Epithelial cell of esophagus (primary cell): ENCODE data around the gene IL1R2.
"Not testable (repeated sequence)": the region's sequence is repeated elsewhere in the genome, so short reads cannot be mapped to it uniquely, and the experiment has no call there.

Source experiments
- DNase-seq: peaks from one replicate; pipeline ENCODE4 v3.0.0; 2010; ENCODE audit warnings: low read depth
- H3K4me3 ChIP-seq: 2 replicates; pipeline ENCODE4 v1.5.1; 2011; ENCODE audit warnings: mild to moderate bottlenecking, low read length, control low read depth
- CTCF ChIP-seq: IDR thresholded peaks from 2 replicates; pipeline ENCODE4 v1.5.1; 2011; ENCODE audit warnings: low read depth, mild to moderate bottlenecking, low read length, control low read depth, inconsistent platforms; ENCODE audit not compliant: insufficient read depth; ENCODE audit errors: missing control alignments

The IL1R2 gene

GRCh38 chr2:101998896-101999789, 7.4 kb downstream of the IL1R2 start:
- no peak overlapping the region for H3K4me3 ChIP-seq
- DNase-seq: peak; percentile 81
- TF ChIP-seq CTCF: no peak

GRCh38 chr2:102000012-102000411, 8.3 kb downstream of the IL1R2 start:
- H3K4me3 ChIP-seq: no peak overlapping the region
- no peak for DNase-seq
- no peak for TF ChIP-seq CTCF

GRCh38 chr2:102000813-102001766, 9.3 kb downstream of the IL1R2 start:
- H3K4me3 ChIP-seq: no peak overlapping the region
- peak; percentile 43 for DNase-seq
- TF ChIP-seq CTCF: no peak

- TF ChIP-seq CTCF: no peak
- no peak overlapping the region for H3K4me3 ChIP-seq
- DNase-seq: peak; percentile 94
Observed at GRCh38 chr2:102001767-102002142, 10.0 kb downstream of the IL1R2 start.

- no peak for DNase-seq
- no peak for TF ChIP-seq CTCF
- H3K4me3 ChIP-seq: no peak overlapping the region
Observed at GRCh38 chr2:102002228-102002627, 10.5 kb downstream of the IL1R2 start.

GRCh38 chr2:102002909-102003308, 11.1 kb downstream of the IL1R2 start:
- not testable (repeated sequence) for DNase-seq, H3K4me3 ChIP-seq

- DNase-seq: no peak
- H3K4me3 ChIP-seq: no peak overlapping the region
- no peak for TF ChIP-seq CTCF
Observed at GRCh38 chr2:102003696-102004095, 11.9 kb downstream of the IL1R2 start.
